GM21737 (cell line): Measurements from ENCODE around the gene TP63.
"Not testable (repeated sequence)": the region's sequence is repeated elsewhere in the genome, so short reads cannot be mapped to it uniquely, and the experiment has no call there.

Experiments
- ATAC-seq: cut with Tn5 transposase; IDR thresholded peaks from one replicate; pipeline ENCODE4 v1.9.1; 2021; ENCODE audit warnings: mild to moderate bottlenecking, moderate library complexity; ENCODE audit not compliant: unreplicated experiment

The TP63 gene

DNA sequence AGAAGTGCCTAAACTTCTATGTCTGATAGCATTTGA is at the start of gene TP63:
Gene TP63, plus strand, starts transcription at position 17 of the 36 bp plus-strand sequence. CDS start 127 bp downstream, outside the sequence.
- ATAC-seq: no peak

DNA sequence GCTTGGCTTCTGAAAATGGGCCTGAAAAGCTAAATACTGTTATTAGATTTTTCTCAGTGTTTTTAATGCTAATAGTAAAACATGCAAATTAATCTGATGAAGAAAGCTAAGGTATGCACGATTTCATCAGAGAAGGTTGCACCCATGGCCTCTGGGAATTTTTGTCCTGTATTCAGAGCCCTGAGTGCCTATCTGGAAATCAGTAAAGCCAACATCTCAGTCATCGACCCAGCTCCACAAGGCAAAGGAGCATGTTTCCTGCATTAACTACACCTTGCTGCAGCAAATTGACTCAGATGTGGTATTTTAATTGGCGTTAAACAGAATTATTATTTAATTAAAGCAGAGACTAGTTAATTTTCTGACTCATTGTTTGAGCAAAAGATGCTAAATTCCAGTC is 49.0 kb upstream of the TP63 start:
- ATAC-seq: no peak

DNA sequence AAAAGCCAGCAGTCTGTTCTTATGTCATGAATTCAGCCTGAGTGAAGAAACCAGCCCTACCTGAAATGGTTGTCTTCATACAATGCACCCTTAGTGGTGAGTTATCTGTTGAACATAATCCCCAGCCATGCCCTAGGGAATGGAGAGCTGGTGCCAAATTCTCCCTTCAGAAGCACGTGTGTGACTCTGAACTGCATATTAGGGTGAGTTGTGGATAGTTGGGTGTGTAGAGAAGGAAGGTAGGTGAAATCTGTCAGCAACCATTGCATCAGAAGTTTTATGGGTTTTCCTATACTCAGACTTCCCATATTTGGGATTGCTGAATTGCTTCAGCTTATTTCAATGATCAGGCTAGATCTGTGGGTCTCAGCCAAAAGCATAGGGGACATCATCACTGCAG is 46.5 kb upstream of the TP63 start:
- ATAC-seq: no peak

DNA sequence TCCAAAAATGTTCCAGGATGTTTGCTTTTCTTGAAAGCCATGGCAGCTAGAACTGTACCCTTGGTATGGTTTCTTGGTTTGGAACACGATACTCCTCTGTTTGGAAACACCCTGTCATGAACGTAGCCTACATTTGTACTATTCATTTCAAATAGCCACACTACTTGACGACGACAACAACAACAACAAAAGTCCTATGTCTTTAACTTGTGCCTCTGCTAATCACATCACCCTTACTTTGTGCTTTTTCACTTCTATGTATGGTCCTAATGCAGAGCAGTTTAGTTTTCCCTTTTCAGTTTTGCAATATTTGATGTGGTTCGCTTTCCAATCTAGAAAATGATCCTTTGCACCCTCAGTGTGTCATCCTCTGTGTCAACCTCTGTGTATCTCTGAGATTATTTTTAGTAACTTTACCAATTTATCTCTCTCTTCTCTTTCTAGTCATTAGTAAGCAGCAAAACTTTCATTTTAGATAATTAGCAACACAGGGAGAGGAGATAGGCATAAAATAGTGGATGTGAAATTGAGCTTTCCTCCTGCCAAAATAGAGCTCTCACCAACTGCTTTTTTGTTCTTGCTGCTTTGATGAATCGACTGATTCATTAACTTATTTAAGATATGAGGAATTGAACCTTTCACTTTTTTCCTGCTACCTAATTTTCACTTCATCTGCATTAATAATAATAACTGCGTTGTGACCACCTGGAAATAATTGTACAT is 44.1 kb upstream of the TP63 start:
- ATAC-seq: no peak

DNA sequence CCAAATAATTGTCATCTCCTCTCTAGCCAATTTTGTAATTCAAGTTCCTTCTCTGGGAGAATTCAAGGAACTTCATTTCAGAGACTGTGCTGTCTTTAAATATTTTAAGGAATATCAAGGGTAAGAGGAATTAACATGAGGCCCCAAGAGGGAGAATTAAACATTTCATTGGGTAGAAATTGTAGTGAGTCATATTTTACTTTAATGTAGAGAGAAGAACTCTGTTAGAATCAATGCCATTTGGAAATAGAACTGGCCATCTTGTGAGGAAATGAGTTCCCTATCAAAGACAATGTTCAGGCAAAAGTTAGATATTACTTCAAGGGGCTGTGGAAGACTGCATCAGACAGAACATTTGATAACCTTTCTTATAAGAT is 43.5 kb upstream of the TP63 start:
- no peak for ATAC-seq

DNA sequence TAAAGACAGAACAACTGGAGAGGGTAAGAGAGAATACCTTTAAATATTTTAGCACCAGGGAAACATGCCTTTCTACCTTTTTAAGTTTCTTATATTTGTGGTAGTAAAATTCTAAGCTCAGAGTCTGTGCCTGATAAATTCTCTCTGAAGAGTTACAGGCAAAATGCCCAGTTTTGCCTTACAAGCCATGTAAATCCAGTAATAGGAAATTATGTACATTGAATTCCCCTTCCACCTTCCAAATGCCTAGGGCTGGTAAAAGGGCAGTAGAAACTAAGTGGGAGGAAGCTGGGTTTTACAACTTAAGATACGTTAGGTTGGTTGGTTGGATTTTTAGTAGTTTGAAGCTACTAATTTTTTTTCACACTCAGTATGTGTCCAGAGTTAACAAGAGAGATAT is 43.1 kb upstream of the TP63 start:
- no peak for ATAC-seq

DNA sequence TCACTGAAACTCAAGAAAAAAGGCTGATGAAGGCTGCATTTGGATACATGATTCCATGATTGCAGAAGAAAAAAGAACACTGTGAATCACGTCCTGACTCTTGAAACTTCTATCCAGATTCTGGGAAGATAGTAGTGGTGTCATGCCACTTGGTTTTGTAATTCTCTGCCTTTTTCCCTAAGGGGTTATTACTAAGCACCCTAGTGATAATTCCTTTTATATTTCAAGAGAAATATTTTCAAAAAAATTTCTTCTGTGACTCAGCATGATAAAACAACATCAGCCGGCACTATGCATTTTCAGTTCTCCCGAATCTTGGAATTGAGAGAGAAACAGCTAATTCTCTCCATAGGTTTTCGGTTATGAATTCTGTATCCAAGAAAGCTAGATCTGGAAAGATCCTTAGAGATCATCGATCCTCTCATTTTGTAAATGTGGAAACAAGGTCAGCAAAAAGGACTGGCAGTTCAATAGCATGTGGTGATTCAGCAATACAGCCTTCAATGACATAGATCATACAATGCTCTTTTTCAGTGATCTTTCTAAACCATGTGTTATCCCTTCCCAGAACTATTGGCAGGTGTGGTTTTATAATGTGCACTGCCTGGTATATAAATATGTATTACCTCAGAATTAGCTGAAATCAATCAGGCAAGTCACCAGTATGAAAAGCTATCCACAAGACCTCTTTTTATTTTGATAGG is 42.6 kb upstream of the TP63 start:
- no peak for ATAC-seq

DNA sequence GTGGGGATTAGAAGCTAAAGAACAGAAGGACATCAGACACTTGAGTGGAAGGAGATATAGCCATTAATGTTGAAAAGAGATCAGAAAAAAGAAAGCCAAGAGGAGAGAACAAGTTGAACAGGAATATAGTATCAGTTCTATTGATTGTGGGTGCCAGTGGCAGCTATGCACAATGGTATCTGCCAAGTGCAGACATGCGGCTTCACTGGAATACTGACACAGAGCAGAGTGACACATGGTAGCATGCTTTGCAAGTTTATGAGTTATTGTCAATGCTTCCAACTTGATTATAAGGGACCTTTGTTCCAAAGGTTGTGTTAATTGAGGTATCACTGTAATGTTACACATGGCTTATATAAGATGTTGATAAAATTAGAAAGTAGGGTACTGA is 42.0 kb upstream of the TP63 start:
- no peak for ATAC-seq

DNA sequence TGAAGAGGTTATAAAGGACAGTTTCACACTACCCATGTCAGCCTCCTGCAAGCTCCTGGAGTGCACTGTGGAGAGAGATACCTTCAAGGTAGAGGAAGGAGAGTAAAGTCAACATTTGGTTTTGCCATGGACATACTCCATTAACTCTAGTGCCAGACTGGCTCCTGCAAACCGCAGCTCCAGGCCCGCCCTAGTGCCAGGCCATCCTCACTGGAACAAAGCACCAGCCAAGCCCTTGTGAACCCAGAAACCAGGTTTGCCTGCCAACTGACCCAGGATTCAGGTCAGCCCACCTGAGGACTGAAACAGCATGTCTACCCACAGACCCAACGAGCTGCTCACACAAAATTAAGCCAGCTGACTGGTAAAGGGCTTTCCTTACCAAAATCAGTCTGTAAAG is 41.0 kb upstream of the TP63 start:
- no peak for ATAC-seq

DNA sequence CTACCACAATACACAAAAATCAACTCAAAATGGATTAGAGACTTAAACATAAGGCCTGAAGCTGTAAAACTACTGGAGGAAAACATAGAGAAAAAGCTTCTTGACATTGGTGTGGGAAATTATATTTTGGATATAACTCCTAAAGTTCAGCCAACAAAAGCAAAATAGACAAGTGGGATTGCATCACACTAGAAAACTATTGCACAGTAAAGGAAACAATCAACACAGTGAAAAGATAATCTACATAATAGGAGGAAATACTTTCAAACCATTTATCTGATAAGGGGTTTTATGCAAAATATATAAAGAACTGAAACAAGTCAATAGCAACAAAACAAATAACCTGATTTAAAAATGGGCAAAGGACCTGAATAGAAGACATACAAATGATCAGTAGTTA is 37.6 kb upstream of the TP63 start:
- no peak for ATAC-seq

DNA sequence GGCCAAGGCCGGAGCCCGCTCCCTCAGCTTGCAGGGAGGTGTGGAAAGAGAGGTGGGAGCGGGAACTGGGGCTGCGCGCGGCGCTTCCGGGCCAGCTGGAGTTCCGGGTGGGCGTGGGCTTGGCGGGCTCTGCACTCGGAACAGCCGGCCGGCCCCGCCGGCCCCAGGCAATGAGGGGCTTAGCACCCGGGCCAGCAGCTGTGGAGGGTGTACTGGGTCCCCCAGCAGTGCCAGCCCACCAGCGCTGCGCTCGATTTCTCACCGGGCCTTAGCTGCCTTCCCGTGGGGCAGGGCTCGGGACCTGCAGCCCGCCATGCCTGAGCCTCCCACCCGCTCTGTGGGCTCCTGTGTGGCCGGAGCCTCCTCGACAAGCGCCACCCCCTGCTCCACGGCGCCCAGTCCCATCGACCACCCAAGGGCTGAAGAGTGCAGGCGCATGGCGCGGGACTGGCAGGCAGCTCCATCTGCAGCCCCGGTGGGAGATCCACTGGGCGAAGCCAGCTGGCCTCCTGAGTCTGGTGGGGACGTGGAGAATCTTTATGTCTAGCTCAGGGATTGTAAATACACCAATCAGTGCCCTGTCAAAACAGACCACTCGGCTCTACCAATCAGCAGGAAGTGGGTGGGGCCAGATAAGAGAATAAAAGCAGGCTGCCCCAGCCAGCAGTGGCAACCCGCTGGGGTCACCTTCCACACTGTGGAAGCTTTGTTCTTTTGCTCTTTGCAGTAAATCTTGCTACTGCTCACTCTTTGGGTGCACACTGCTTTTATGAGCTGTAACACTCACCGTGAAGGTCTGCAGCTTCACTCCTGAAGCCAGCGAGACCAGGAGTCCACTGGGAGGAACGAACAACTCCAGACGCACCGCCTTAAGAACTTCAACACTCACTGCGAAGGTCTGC is 34.9 kb upstream of the TP63 start:
- not testable (repeated sequence) for ATAC-seq

DNA sequence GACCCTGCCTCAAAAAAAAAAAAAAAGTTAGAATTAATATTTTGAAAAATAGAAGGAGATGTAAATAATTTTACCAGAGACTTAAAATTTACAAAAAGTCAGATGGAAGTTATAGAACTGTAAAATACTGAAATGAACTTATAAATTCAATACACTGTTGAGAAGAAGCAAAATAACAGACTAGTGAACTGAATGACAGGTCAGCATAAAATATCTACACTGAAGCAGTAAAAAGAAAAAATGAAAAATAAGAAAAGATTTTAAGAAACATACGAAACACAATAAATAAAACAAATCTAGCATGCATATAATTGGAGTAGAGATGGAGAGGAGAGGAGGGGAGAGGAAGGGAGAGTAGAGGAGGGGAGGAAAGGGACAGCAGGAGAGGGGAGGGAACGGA is 33.3 kb upstream of the TP63 start:
- ATAC-seq: no peak

DNA sequence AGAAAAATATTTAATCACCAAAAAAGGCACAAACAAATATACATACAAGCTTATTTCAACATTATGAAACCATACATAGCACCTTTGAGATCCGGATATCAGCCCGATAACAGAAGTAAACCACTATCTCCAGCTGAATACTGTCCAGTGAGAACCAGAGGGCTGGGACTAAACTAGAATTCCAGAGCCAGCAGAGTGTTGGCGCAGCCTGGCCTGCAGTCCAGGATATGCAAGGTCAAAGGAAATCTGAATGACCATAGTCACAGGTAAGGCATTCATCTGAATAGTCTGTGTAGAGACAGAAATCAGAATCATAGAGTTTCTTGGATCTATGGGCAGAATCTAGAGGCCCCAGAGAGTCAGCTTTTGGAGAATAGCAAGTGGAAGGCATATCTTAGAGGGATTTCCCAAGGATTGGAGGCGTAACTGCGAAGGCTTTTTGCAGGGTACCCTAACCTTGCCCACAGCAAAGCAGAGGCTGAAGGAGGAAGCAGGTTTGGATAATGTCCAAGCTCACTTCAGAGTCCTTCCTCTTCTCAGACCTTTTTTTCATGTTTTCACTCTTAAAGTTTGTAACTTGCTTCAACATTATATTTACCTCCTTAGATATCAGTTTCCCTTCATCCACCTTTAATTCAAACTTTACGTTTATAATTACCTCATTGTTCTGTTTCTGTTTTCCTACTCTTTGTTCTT is 32.5 kb upstream of the TP63 start:
- ATAC-seq: no peak

DNA sequence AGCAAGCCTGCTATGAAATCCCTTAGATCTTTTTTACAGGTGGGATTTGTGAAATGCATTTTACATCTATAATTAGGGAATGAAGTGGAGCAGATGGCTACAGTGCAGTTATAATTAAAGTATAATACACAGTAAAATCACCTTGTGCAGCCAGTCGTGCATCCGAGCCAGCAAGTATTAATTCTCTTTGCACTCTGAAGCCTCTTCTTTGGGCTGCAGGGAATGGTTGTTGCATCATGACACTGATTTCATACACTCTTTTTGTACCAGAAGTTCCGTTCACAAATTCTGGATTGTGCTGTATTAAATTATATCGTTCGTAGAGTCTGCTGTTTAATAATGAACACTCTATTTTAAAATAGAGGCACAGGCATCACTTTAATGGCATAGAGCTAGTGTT is 28.7 kb upstream of the TP63 start:
- ATAC-seq: no peak

DNA sequence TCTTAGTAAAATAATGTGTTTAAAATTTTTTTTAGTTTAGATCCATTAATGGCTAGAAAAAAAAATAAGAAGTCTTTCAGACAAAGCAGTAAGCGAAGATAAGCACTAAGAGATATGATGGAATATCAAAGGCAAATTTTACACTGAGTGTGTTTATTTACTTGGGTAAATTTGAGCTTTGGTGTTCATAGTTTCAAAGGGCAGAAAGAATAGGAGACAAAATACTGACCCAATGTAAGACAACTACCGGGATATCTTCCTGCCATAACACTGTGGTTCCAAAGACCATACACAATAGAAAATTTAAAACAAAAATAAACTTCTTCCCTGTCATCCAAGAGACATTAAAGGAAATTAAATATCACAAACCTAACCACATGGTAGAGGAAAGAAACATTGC is 25.5 kb upstream of the TP63 start:
- ATAC-seq: no peak

DNA sequence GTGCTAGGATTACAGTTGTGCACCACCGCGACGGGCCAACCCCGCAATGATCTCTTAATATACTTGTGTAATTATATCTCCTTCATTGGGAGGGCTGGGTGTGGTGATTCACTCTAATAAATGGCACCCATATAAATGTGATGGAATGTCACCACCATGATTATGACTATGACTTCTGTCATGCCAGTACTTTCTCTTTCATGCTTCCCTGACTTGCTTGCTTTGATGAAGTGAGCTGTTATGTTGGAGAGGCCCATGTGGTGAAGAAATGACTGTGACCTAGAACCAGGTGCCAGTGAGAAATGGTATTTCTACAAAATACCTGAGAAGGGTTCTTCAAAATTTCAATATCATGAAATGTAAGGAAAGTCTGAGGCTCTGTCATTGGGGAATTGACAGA is 24.4 kb upstream of the TP63 start:
- ATAC-seq: no peak

DNA sequence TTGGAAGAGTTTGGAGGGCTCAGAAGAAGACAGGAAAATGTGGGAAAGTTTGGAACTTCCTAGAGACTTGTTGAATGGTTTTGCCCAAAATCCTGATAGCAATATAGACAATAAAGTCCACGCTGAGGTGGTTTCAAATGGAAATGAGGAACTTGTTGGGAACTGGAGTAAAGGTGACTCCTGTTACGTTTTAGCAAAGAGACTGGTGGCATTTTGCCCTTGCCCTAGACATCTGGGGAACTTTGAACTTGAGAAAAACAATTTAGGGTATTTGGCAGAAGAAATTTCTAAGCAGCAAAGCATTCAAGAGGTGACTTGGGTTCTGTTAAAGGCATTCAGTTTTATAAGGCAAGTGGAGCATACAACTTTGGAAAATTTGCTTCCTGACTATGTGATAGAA is 18.5 kb upstream of the TP63 start:
- not testable (repeated sequence) for ATAC-seq

DNA sequence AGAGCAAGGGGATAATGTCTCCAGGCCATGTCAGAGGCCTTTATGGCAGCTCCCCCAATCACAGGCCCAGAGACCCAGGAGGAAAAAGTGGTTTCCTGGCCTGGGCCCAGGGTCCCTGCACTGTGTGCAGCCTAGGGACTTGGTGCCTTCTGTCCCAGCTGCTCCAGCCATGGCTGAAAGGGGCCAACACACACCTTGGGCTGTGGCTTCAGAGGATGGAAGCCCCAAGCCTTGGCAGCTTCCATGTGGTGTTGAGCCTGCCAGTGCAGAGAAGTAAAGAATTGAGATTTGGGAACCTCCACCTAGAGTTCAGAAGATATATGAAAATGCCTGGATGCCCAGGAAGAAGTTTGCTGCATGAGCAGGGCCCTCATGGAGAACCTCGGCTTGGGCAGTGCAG is 18.1 kb upstream of the TP63 start:
- no peak for ATAC-seq

DNA sequence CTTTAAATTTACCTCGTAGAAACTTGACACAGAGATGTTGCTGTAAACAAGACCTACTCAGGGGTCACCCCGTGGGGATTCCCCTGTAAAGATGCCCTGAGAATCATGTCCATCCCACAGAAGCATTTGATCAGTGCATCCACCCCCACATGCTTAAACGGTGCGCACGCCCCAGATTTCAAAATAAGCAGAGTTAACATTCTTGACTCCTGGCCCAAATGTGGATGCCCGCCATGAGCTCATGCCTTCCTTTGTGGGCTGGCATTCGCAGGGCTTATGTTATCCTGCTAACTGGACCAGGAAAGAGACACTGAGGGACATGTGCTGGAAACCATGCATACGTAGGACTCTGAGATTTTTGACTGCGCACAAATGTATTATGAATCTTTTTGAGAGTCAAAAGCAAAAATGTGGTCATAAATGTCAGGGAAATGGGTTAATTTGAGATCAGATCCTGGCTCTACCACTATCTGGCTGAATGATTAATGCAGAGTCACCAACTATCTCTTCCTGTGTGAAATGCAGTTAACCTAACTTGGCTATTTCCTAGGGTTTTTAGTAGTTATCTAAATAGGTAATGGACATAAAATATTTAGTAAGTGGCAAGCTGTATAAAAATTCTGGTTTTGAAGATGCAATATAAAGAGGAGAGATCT is 9.1 kb upstream of the TP63 start:
- no peak for ATAC-seq

DNA sequence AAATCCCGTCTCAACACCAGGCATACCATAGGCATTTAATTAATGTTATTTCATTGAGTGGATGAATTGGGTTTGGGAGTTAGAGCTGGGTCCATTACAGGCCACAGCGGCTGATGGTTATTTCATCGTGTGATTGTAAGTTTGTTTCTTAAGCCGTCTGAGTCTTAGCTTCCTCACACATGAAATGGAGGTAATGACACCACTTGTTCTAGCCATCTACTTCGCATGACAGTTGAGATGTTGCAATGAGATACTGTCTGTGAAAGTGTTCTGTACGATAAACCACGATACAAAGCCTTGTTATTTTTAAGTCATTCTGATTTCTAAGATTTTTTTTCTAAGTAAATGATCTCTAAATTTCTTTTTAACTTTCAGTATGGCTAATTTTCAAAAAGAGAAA is 8.6 kb upstream of the TP63 start:
- ATAC-seq: no peak

DNA sequence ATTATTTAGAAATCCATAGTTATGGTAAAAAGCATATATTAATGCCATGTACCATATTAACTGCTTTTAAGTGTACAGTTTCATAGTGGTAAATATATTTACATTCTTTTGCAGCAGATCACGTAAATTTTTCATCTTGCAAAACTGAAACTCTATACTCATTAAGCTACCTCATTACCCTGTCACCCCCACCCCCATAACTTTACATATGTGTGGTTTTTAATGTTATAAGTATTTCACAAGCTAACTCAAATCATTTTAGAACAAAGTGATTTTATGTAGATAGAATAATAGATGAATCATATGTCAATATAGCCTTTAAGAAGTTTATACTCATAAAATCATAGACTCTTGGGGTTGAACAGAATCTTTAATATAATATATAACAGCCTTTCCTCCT is 7.1 kb upstream of the TP63 start:
- ATAC-seq: no peak
